GM12878 (cell line): ENCODE measurements around the gene EPHA10. TPM values are rescaled to one million over a fixed set of nuclear protein-coding genes. Genes with fewer than 3 reads are reported as not detected.

Source experiments
- ATAC-seq: fragments of 200-7000 bp; cut with Tn5 transposase; 3 replicates; pipeline ENCODE4 v1.9.1; 2020; ENCODE audit warnings: mild to moderate bottlenecking, moderate library complexity
- BruUV-seq: library from RNA; stranded (reverse); fragments of 400-500 nt; replicated peaks from 2 replicates; lab custom pipeline; 2021; lab: Mats Ljungman, UMichigan
- CTCF ChIA-PET: fragments of 300-600 bp; sonication (Branson Sonifier 250); formaldehyde crosslinking; extraction: SDS; loops from one replicate; lab custom pipeline; 2021; ENCODE audit warnings: inconsistent platforms; lab: Yijun Ruan, JAX
- POLR2A ChIA-PET: fragments of 350-600 bp; formaldehyde crosslinking; extraction: SDS; loops from one replicate; lab custom pipeline; 2021; ENCODE audit warnings: inconsistent platforms; lab: Charles Lee
- RAD21 ChIA-PET: fragments of 300-600 bp; sonication (Branson Sonifier 250); formaldehyde crosslinking; loops from one replicate; lab custom pipeline; 2023; ENCODE audit warnings: antibody characterized with exemption; ENCODE audit not compliant: unreplicated experiment; lab: Charles Lee
- SMC1A ChIA-PET: fragments of 300-600 bp; sonication (Branson Sonifier 250); formaldehyde crosslinking; loops from one replicate; lab custom pipeline; 2023; ENCODE audit not compliant: unreplicated experiment, uncharacterized antibody; lab: Charles Lee
- DNase-seq: peaks from one replicate; pipeline ENCODE4 v3.0.0-alpha.2; 2011; ENCODE audit warnings: low read depth, low spot score
- FAIRE-seq: peaks from 3 replicates; lab custom pipeline; 2011; peaks lifted over from hg19 to GRCh38; lab: Jason Lieb, UNC
- H2AFZ ChIP-seq: 2 replicates; pipeline ENCODE4 v1.6.0; 2011; ENCODE audit warnings: low read depth, low read length, control low read depth; ENCODE audit not compliant: control insufficient read depth
- H3K27ac ChIP-seq: 2 replicates; pipeline ENCODE4 v1.5.1; 2011; ENCODE audit warnings: control low read depth; ENCODE audit not compliant: control insufficient read depth, insufficient read depth
- H3K27me3 ChIP-seq, 2 experiments: replicated peaks in 1 of 2; 2 replicates each; pipeline versions ENCODE4 v1.6.0 to v1.6.1; 2011; ENCODE audit warnings: low read length in 1 of 2; ENCODE audit not compliant: control insufficient read depth in 2 of 2, insufficient read depth in 2 of 2
- H3K36me3 ChIP-seq, 2 experiments: 2 replicates each; pipeline ENCODE4 v1.5.1; 2011; ENCODE audit warnings: low read length in 1 of 2; ENCODE audit not compliant: control insufficient read depth in 2 of 2, insufficient read depth in 2 of 2
- H3K4me1 ChIP-seq: 2 replicates; pipeline ENCODE4 v1.6.1; 2011; ENCODE audit warnings: mild to moderate bottlenecking, low read length, moderate library complexity, mixed read lengths; ENCODE audit not compliant: control insufficient read depth, insufficient read depth
- H3K4me2 ChIP-seq: 2 replicates; pipeline ENCODE4 v1.6.0; 2011; ENCODE audit warnings: control low read depth; ENCODE audit not compliant: control insufficient read depth, insufficient read depth
- H3K4me3 ChIP-seq: fragments of 200-600 bp; sonication (generic); 2 replicates; pipeline ENCODE4 v1.5.1; 2016
- H3K79me2 ChIP-seq: 2 replicates; pipeline ENCODE4 v1.6.0; 2011; ENCODE audit warnings: low read length; ENCODE audit not compliant: control insufficient read depth, insufficient read depth
- H3K9ac ChIP-seq: 2 replicates; pipeline ENCODE4 v1.8.0; 2011; ENCODE audit warnings: low read length, control low read depth, mixed read lengths; ENCODE audit not compliant: control insufficient read depth, insufficient read depth
- H3K9me3 ChIP-seq: replicated peaks from 3 replicates; pipeline ENCODE4 v1.5.1; 2011; ENCODE audit warnings: mild to moderate bottlenecking, low read length; ENCODE audit not compliant: control insufficient read depth, insufficient read depth
- H4K20me1 ChIP-seq: 2 replicates; pipeline ENCODE4 v1.6.0; 2011; ENCODE audit not compliant: control insufficient read depth, insufficient read depth
- BACH1 ChIP-seq: fragments of 450-650 bp; IDR thresholded peaks from 2 replicates; pipeline ENCODE4 v1.6.1; 2017; ENCODE audit warnings: mild to moderate bottlenecking, borderline replicate concordance
- EP300 ChIP-seq, 2 experiments: fragments of 150-350 bp in 1 of 2; IDR thresholded peaks; 2 replicates each; pipeline ENCODE4 v1.6.1; 2011 to 2012; ENCODE audit warnings: low read depth in 2 of 2, low read length in 2 of 2, borderline replicate concordance in 1 of 2, improper control_type of control experiment in 1 of 2, inconsistent platforms in 1 of 2; ENCODE audit not compliant: control insufficient read depth in 1 of 2
- ETV6 ChIP-seq, 2 experiments: fragments of 450-650 bp in 1 of 2; IDR thresholded peaks in 1 of 2; conservative IDR thresholded peaks in 1 of 2; 2 replicates each; pipeline ENCODE4 v1.6.1; 2014; ENCODE audit warnings: antibody characterized with exemption in 1 of 2, borderline replicate concordance in 1 of 2, low read depth in 1 of 2, mild to moderate bottlenecking in 1 of 2, moderate library complexity in 1 of 2
- EZH2 ChIP-seq: IDR thresholded peaks from 2 replicates; pipeline ENCODE4 v1.6.1; 2012; ENCODE audit warnings: low read depth, mild to moderate bottlenecking, control low read depth, inconsistent platforms, low read length, borderline replicate concordance; ENCODE audit not compliant: control insufficient read depth
- FOXK2 ChIP-seq: fragments of 450-650 bp; IDR thresholded peaks from 2 replicates; pipeline ENCODE4 v1.6.1; 2017; ENCODE audit warnings: mild to moderate bottlenecking, moderate library complexity
- HDGF ChIP-seq: fragments of 450-650 bp; IDR thresholded peaks from 2 replicates; pipeline ENCODE4 v1.6.1; 2016; ENCODE audit warnings: antibody characterized with exemption
- NR2C2 ChIP-seq: IDR thresholded peaks from 2 replicates; pipeline ENCODE4 v1.6.1; 2011; ENCODE audit warnings: borderline replicate concordance, low read depth; ENCODE audit not compliant: control insufficient read depth, insufficient read length
- PAX5 ChIP-seq: IDR thresholded peaks from 2 replicates; pipeline ENCODE4 v1.6.1; 2011; ENCODE audit warnings: low read depth, low read length, borderline replicate concordance
- RELB ChIP-seq: fragments of 450-650 bp; IDR thresholded peaks from 2 replicates; pipeline ENCODE4 v1.6.1; 2017; ENCODE audit warnings: low read depth, mild to moderate bottlenecking, moderate library complexity
- STAT3 ChIP-seq: IDR thresholded peaks from 2 replicates; pipeline ENCODE4 v1.6.1; 2011; ENCODE audit warnings: low read depth, low read length, improper control_type of control experiment
- ZBTB40 ChIP-seq: fragments of 450-650 bp; IDR thresholded peaks from 2 replicates; pipeline ENCODE4 v1.6.1; 2016; ENCODE audit warnings: mild to moderate bottlenecking, moderate library complexity, borderline replicate concordance
- WGBS: methylation state at CpG from one replicate; pipeline ENCODE4 v1.1.6; 2016; ENCODE audit warnings: low lambda C conversion rate; ENCODE audit not compliant: insufficient replicate concordance, insufficient coverage; ENCODE audit errors: missing lambda C conversion rate; 5-methylcytosine and 5-hydroxymethylcytosine counted together
- in situ Hi-C: fragments of 300-500 bp; cut with MboI; formaldehyde crosslinking; loops from 9 replicates; pipeline ENCODE4 v1.14.3; 2018; ENCODE audit warnings: mixed read lengths
- intact Hi-C: fragments of 100-400 bp; cut with micrococcal nuclease; formaldehyde crosslinking; loops from one replicate; pipeline ENCODE4 v1.14.2; 2022; ENCODE audit not compliant: unreplicated experiment
- polyA plus RNA-seq, 11 experiments: library from polyadenylated mRNA; depleted of rRNA in 4 of 11; unstranded in 6 of 11; stranded (reverse) in 5 of 11; fragments of >200 nt; fragmentation: Nextera tagmentation in 4 of 11; fragmentation: Illumina TruSeq in 1 of 11; extraction: Ambion mirVana in 4 of 11; extraction: Trizol in 1 of 11; gene quantifications; 1 replicate in 1 of 11; 2 replicates in 10 of 11; pipeline versions ENCODE4 v1.2.1 to v1.2.3, GENCODE V29; 2011 to 2016; ENCODE audit warnings: inconsistent platforms in 2 of 11, missing spikeins in 2 of 11, low read depth in 1 of 11
- total RNA-seq, 4 experiments: library from RNA; depleted of rRNA in 3 of 4; stranded (reverse); fragments of >200 nt in 3 of 4; fragmentation: Illumina TruSeq in 1 of 4; extraction: Trizol in 1 of 4; gene quantifications; 2 replicates each; pipeline versions ENCODE4 v1.2.1 to v1.2.3, GENCODE V29; 2013 to 2021
- TF ChIP-seq, protein P1 (sequence below): IDR thresholded peaks from 2 replicates; pipeline ENCODE4 v1.6.1; 2011; ENCODE audit warnings: borderline replicate concordance, low read depth, mild to moderate bottlenecking, moderate library complexity, low read length; ENCODE audit not compliant: insufficient read depth, poor library complexity, severe bottlenecking
- TF ChIP-seq, protein P2 (sequence below): IDR thresholded peaks from 2 replicates; pipeline ENCODE4 v1.6.1; 2011; ENCODE audit warnings: low read depth, mild to moderate bottlenecking, low read length, moderate library complexity, borderline replicate concordance; ENCODE audit errors: extremely low read depth

Gene EPHA10
- total and polyA plus RNA-seq, 10 of the 15 experiments (the other 5 are each of a cell fraction or from before 2014, with no cell fraction given): 0.05 to 0.06 TPM; not detected in 8

DNA sequence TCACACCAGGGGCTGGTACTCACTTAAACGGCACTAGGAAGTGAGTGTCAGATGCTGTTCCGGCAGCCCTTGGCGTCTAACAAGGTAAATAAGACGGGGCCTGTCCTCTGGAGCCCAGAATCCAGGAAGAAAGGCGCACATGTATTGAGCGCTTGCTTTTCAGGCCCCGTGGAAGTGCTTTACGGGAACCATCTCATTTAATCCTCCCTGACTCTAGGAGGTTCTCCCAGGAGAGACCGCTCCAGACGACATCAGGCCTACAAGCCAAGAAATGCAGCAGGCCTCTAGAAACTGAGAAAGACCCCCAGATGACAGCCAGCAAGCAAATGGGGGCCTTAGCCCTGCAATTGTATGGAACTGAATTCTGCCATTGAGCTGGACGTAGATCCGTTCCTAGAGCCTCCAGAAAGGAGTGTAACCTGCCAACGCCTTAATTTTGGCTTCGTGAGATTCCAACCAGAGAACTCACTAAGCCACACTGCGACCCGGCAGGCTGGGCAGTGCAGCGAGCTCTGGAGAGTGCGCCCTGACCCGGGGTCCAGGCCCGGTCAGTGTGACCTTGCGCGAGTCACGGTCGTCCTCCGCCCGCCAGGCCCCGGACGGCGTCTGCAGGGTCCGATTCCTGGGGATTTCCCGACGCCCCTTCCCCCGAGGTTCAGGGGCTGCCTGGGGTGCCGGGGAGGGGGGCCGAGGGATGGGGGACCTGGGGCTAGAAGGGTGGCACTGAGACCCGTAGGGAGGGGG is 28.2 kb upstream of the EPHA10 start (continued):
- TF ChIP-seq RELB (no peak), EP300 (IDR thresholded peaks at IDR 0.05; ENCODE audit: borderline replicate concordance in 1 of 2, control insufficient read depth in 1 of 2, low read depth in 2 of 2, low read length in 2 of 2) (no peak)

- POLR2A ChIA-PET: no interaction called here
- no peak overlapping the region for H3K4me3 ChIP-seq
- no TSS peak for BruUV-seq
- no peaks in the 10 kb centered on the region for H3K79me2 ChIP-seq
- no peak for ATAC-seq
- 66% methylated on average over 17 of the region's 17 CpGs for WGBS
- SMC1A ChIA-PET: no interaction called here
- in situ Hi-C loops: no loop called here
- no peaks in the 10 kb centered on the region for H3K4me1 ChIP-seq
- no peaks in the 10 kb centered on the region for H3K36me3 ChIP-seq
- RAD21 ChIA-PET: no interaction called here
- H2AFZ ChIP-seq: no peak overlapping the region
- no peak overlapping the region for H3K9ac ChIP-seq
- no peak for FAIRE-seq
- H3K27me3 ChIP-seq: no peaks in the 10 kb centered on the region; a peak in 1 of 4 replicates
- no peak overlapping the region for H3K4me2 ChIP-seq
- no peaks in the 10 kb centered on the region for H3K9me3 ChIP-seq
- H4K20me1 ChIP-seq: no peaks in the 10 kb centered on the region
- intact Hi-C loops: no loop called here
- no peak for DNase-seq
- no peak overlapping the region for H3K27ac ChIP-seq
- CTCF ChIA-PET: interaction anchor here (0.6 to 0.9 kb wide), 2 partner anchors 78 to 1565 kb away, joined by 3 read pairs; no protein-coding TSS in a partner anchor
- TF ChIP-seq STAT3: no peak
- no peak for TF ChIP-seq NR2C2
- TF ChIP-seq, protein P1, sequence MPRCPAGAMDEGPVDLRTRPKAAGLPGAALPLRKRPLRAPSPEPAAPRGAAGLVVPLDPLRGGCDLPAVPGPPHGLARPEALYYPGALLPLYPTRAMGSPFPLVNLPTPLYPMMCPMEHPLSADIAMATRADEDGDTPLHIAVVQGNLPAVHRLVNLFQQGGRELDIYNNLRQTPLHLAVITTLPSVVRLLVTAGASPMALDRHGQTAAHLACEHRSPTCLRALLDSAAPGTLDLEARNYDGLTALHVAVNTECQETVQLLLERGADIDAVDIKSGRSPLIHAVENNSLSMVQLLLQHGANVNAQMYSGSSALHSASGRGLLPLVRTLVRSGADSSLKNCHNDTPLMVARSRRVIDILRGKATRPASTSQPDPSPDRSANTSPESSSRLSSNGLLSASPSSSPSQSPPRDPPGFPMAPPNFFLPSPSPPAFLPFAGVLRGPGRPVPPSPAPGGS: no peak
- TF ChIP-seq ZBTB40: no peak
- TF ChIP-seq ETV6 (conservative IDR thresholded peaks at IDR 0.05 in 1 of 2, IDR thresholded peaks at IDR 0.05 in 1 of 2; ENCODE audit: borderline replicate concordance in 1 of 2, low read depth in 1 of 2): no peak
- TF ChIP-seq PAX5: no peak
- TF ChIP-seq FOXK2: no peak
- TF ChIP-seq BACH1: no peak
- TF ChIP-seq, protein P2, sequence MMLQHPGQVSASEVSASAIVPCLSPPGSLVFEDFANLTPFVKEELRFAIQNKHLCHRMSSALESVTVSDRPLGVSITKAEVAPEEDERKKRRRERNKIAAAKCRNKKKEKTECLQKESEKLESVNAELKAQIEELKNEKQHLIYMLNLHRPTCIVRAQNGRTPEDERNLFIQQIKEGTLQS: no peak
- TF ChIP-seq EZH2: no peak
- TF ChIP-seq HDGF: no peak
Measured at GRCh38 chr1:37782491-37782890, 17.6 kb upstream of the EPHA10 start.
